Right lobe of liver (tissue), 6 donors: Measurements from ENCODE around the gene EYA4. TPM values are rescaled to one million over a fixed set of nuclear protein-coding genes. Genes with fewer than 3 reads are reported as not detected.

ENCODE experiments used
- ATAC-seq, 4 donors: fragments of 200-7000 bp; cut with Tn5 transposase; one replicate each; pipeline ENCODE4 v1.9.1; 2020; ENCODE audit warnings: mild to moderate bottlenecking in 4 of 4, moderate library complexity in 4 of 4
- DNase-seq, 3 donors: peaks; one replicate each; pipeline ENCODE4 v3.0.0-alpha.2; 2020
- H3K27ac ChIP-seq, 3 donors: fragments of 200-600 bp; one replicate each; pipeline ENCODE4 v1.8.0; 2022
- H3K27me3 ChIP-seq, 2 donors: fragments of 200-600 bp; one replicate each; pipeline ENCODE4 v1.8.0; 2022
- H3K36me3 ChIP-seq, 4 donors: fragments of 200-600 bp; sonication (generic) in 1 of 4; one replicate each; pipeline versions ENCODE4 v1.5.1 to v1.8.0; 2017 to 2022; ENCODE audit warnings: control low read depth in 1 of 4
- H3K4me1 ChIP-seq, 4 donors: fragments of 200-600 bp; sonication (generic) in 1 of 4; one replicate each; pipeline versions ENCODE4 v1.5.1 to v1.8.0; 2017 to 2022; ENCODE audit warnings: control low read depth in 1 of 4
- H3K4me3 ChIP-seq, 3 donors: fragments of 200-600 bp; one replicate each; pipeline ENCODE4 v1.8.0; 2022
- H3K9me3 ChIP-seq, 4 donors: fragments of 200-600 bp; sonication (generic) in 1 of 4; one replicate each; pipeline versions ENCODE4 v1.5.1 to v1.8.0; 2017 to 2022; ENCODE audit warnings: control low read depth in 1 of 4
- CTCF ChIP-seq, 4 donors: fragments of 200-600 bp in 3 of 4; fragments of 450-650 bp in 1 of 4; IDR thresholded peaks; one replicate each; pipeline versions ENCODE4 v1.5.1 to v1.8.0; 2016 to 2022; ENCODE audit warnings: antibody characterized with exemption in 4 of 4, mild to moderate bottlenecking in 2 of 4
- POLR2A ChIP-seq: fragments of 450-650 bp; IDR thresholded peaks from one replicate; pipeline ENCODE4 v1.6.1; 2017; ENCODE audit warnings: antibody characterized with exemption, mild to moderate bottlenecking
- WGBS: methylation state at CpG from one replicate; pipeline ENCODE4 v1.1.6; 2018; ENCODE audit warnings: low coverage, low lambda C conversion rate; ENCODE audit not compliant: insufficient coverage; ENCODE audit errors: missing lambda C conversion rate; 5-methylcytosine and 5-hydroxymethylcytosine counted together
- intact Hi-C, 2 donors: fragments of 100-400 bp; cut with DNase I; formaldehyde crosslinking; loops; one replicate each; pipeline versions ENCODE4 v1.11.2 to v1.14.1; 2022
- total RNA-seq, 6 experiments: library from RNA; depleted of rRNA in 2 of 6; stranded (reverse); fragments of >200 nt in 2 of 6; fragmentation: NEBNext Ultra II Directional in 3 of 6; extraction: Animal tissue kit (Norgen Biotek cat#: 25700) in 3 of 6; gene quantifications; one replicate each; pipeline versions ENCODE4 v1.1.0 to v1.2.4, GENCODE V29; 2016 to 2023
- donor health status: DM: no; HTN: yes; CAD: no.
- donor health status: DM: no; HTN: no; CAD: no.
- donor health status: DM: no; HTN: no; CAD: no.
- donor health status: DM: no; HTN: yes; CAD: no.
- donor health status: DM: no; HTN: yes; CAD: no.

EYA4 gene
- total RNA-seq, 6 experiments from 2014 or later, result 0.09 to 0.37 (median 0.35) TPM; not detected in 1

GRCh38 chr6:133539502-133540259 is 298.5 kb downstream of the EYA4 start:
- no peaks in the 10 kb centered on the region for H3K4me1 ChIP-seq
- TF ChIP-seq CTCF (IDR thresholded peaks at IDR 0.05) (no peak), POLR2A (no peak)
- H3K4me3 ChIP-seq, result no peak overlapping the region
- DNase-seq (no peak), ATAC-seq (no peak)
- H3K27me3 ChIP-seq, result no peaks in the 10 kb centered on the region
- no peak overlapping the region for H3K27ac ChIP-seq
- intact Hi-C loops, result no loop called here
- no peaks in the 10 kb centered on the region for H3K9me3 ChIP-seq
- WGBS, result 51% methylated on average over 3 of the region's 3 CpGs
- H3K36me3 ChIP-seq, result no peaks in the 10 kb centered on the region

GRCh38 chr6:133540361-133540760 is 299.2 kb downstream of the EYA4 start:
- WGBS, result 52% methylated on average over 3 of the region's 3 CpGs
- no peaks in the 10 kb centered on the region for H3K36me3 ChIP-seq
- no peak overlapping the region for H3K27ac ChIP-seq
- no peak for TF ChIP-seq CTCF (IDR thresholded peaks at IDR 0.05)
- no peak for TF ChIP-seq POLR2A
- H3K9me3 ChIP-seq, result no peaks in the 10 kb centered on the region
- H3K4me3 ChIP-seq, result no peak overlapping the region
- intact Hi-C loops, result no loop called here
- no peak for ATAC-seq
- no peaks in the 10 kb centered on the region for H3K27me3 ChIP-seq
- DNase-seq, result no peak
- H3K4me1 ChIP-seq, result no peaks in the 10 kb centered on the region

GRCh38 chr6:133541040-133541439 is 299.9 kb downstream of the EYA4 start:
- DNase-seq (no peak), ATAC-seq (no peak)
- TF ChIP-seq CTCF (IDR thresholded peaks at IDR 0.05), result no peak
- Histone ChIP-seq H3K9me3 (no peaks in the 10 kb centered on the region), H3K27me3 (no peaks in the 10 kb centered on the region), H3K4me3 (no peak overlapping the region), H3K4me1 (no peaks in the 10 kb centered on the region), H3K27ac (no peak overlapping the region), H3K36me3 (no peaks in the 10 kb centered on the region)
- intact Hi-C loops, result no loop called here
- 30% methylated on average over 2 of the region's 2 CpGs for WGBS

GRCh38 chr6:133542056-133542821 is 301.1 kb downstream of the EYA4 start:
- Histone ChIP-seq H3K27ac (no peak overlapping the region), H3K27me3 (no peaks in the 10 kb centered on the region), H3K36me3 (no peaks in the 10 kb centered on the region), H3K4me3 (no peak overlapping the region), H3K4me1 (no peaks in the 10 kb centered on the region), H3K9me3 (no peaks in the 10 kb centered on the region)
- WGBS, result 76% methylated on average over 7 of the region's 9 CpGs
- TF ChIP-seq CTCF (IDR thresholded peaks at IDR 0.05) (no peak), POLR2A (no peak)
- ATAC-seq (no peak), DNase-seq (no peak)
- intact Hi-C loops, result no loop called here
